Endothelial cell of umbilical vein (primary cell): Measurements from ENCODE around the gene EIF2S2.

Experiments used
- CTCF ChIP-seq, 2 donors: IDR thresholded peaks; 1 replicate in 1 of 2; 2 replicates in 1 of 2; pipeline ENCODE4 v1.5.1; 2011; ENCODE audit warnings: low read length in 2 of 2, mild to moderate bottlenecking in 2 of 2, moderate library complexity in 2 of 2, control low read depth in 1 of 2, inconsistent platforms in 1 of 2, low read depth in 1 of 2; ENCODE audit not compliant: insufficient read depth in 1 of 2; ENCODE audit errors: extremely low read depth in 1 of 2
- EZH2 ChIP-seq: IDR thresholded peaks from 2 replicates; pipeline ENCODE4 v1.6.1; 2012; ENCODE audit warnings: borderline replicate concordance, low read depth, mild to moderate bottlenecking, moderate library complexity, low read length, inconsistent platforms; ENCODE audit not compliant: severe bottlenecking
- FOS ChIP-seq: IDR thresholded peaks from 2 replicates; pipeline ENCODE4 v1.6.1; 2011; ENCODE audit warnings: mild to moderate bottlenecking, low read length, moderate library complexity, borderline replicate concordance; ENCODE audit not compliant: insufficient read depth
- GATA2 ChIP-seq: IDR thresholded peaks from 2 replicates; pipeline ENCODE4 v1.7.0; 2011; ENCODE audit warnings: low read depth, mild to moderate bottlenecking, moderate library complexity, mixed read lengths, low read length; ENCODE audit not compliant: insufficient read length, insufficient read depth
- JUN ChIP-seq: IDR thresholded peaks from 2 replicates; pipeline ENCODE4 v1.6.1; 2011; ENCODE audit warnings: borderline replicate concordance, low read depth; ENCODE audit not compliant: insufficient read length, insufficient read depth
- MAX ChIP-seq: IDR thresholded peaks from 2 replicates; pipeline ENCODE4 v1.6.1; 2011; ENCODE audit not compliant: insufficient read depth, insufficient read length
- MYC ChIP-seq: IDR thresholded peaks from one replicate; pipeline ENCODE4 v1.6.1; 2011; ENCODE audit warnings: mild to moderate bottlenecking, low read depth, low read length
- POLR2A ChIP-seq: IDR thresholded peaks from 2 replicates; pipeline ENCODE4 v1.6.1; 2012; ENCODE audit warnings: low read depth, mild to moderate bottlenecking, control low read depth, low read length
- POLR2AphosphoS5 ChIP-seq: IDR thresholded peaks from 2 replicates; pipeline ENCODE4 v1.6.1; 2012; ENCODE audit warnings: low read depth, mild to moderate bottlenecking, control low read depth, low read length, moderate library complexity; ENCODE audit not compliant: insufficient read depth

GRCh38 chr20:34043025-34043424 lies 69.0 kb downstream of the EIF2S2 start:
- TF ChIP-seq POLR2AphosphoS5 (no peak), CTCF (IDR thresholded peaks at IDR 0.05; ENCODE audit: extremely low read depth in 1 of 2, insufficient read depth in 1 of 2, low read depth in 1 of 2, low read length in 2 of 2) (no peak), JUN (no peak), MAX (no peak), EZH2 (no peak), MYC (no peak), POLR2A (no peak), FOS (no peak), GATA2 (no peak)
